OCI-LY3 (cell line): Measurements from ENCODE around the gene RPS6KA5.
"Not testable (repeated sequence)": the region's sequence is repeated elsewhere in the genome, so short reads cannot be mapped to it uniquely, and the experiment has no call there.

ENCODE experiments used
- H2AFZ ChIP-seq: fragments of 200-600, 300-600 bp; shearing (Covaris generic); 2 replicates; pipeline ENCODE4 v1.6.0; 2014; ENCODE audit warnings: antibody characterized with exemption, low read depth, low read length
- H3K27ac ChIP-seq: fragments of 200-600, 300-600 bp; sonication (generic); 2 replicates; pipeline ENCODE4 v1.5.1; 2014; ENCODE audit warnings: mild to moderate bottlenecking, low read length, moderate library complexity, mixed read lengths
- H3K27me3 ChIP-seq: fragments of 200-600, 300-600 bp; sonication (generic); 2 replicates; pipeline ENCODE4 v1.6.1; 2014; ENCODE audit warnings: low read depth, low read length, mixed read lengths
- H3K36me3 ChIP-seq: fragments of 200-600, 300-600 bp; sonication (generic); replicated peaks from 2 replicates; pipeline ENCODE3; 2014; ENCODE audit warnings: low read depth, low read length, mixed read lengths
- H3K4me1 ChIP-seq: fragments of 300-600, 200-600 bp; sonication (generic); 2 replicates; pipeline ENCODE4 v1.6.1; 2014; ENCODE audit warnings: low read length, mixed read lengths
- H3K4me2 ChIP-seq: fragments of 200-600, 300-600 bp; sonication (generic); 2 replicates; pipeline ENCODE4 v1.6.1; 2014; ENCODE audit warnings: low read length, mixed read lengths
- H3K4me3 ChIP-seq: fragments of 300-600, 200-600 bp; sonication (generic); 2 replicates; pipeline ENCODE4 v1.5.1; 2014; ENCODE audit warnings: antibody characterized with exemption, mild to moderate bottlenecking, low read length, moderate library complexity
- H3K79me2 ChIP-seq: fragments of 300-600, 200-600 bp; shearing (Covaris generic); 2 replicates; pipeline ENCODE4 v1.6.1; 2014; ENCODE audit warnings: mild to moderate bottlenecking, low read length, mixed read lengths
- H3K9ac ChIP-seq: fragments of 300-600, 200-600 bp; shearing (Covaris generic); 2 replicates; pipeline ENCODE4 v1.6.0; 2014; ENCODE audit warnings: mild to moderate bottlenecking, low read length, moderate library complexity
- H3K9me3 ChIP-seq: fragments of 200-600, 300-600 bp; shearing (Covaris generic); 2 replicates; pipeline ENCODE4 v1.6.1; 2014; ENCODE audit warnings: low read length, mixed read lengths; ENCODE audit not compliant: insufficient read depth
- H4K20me1 ChIP-seq: fragments of 200-600, 300-600 bp; sonication (generic); 2 replicates; pipeline ENCODE4 v1.6.1; 2016; ENCODE audit warnings: low read length, mixed read lengths; ENCODE audit not compliant: insufficient read depth
- EZH2phosphoT487 ChIP-seq: fragments of 200-600 bp; shearing (Covaris generic); IDR thresholded peaks from 2 replicates; pipeline ENCODE4 v1.6.1; 2018; ENCODE audit warnings: antibody characterized with exemption, mixed run types, low read depth
- TF ChIP-seq, protein P1 (sequence below): fragments of 200-600, 300-600 bp; sonication (generic); IDR thresholded peaks from 2 replicates; pipeline ENCODE4 v1.5.1; 2014; ENCODE audit warnings: antibody characterized with exemption, low read length, low read depth

The RPS6KA5 gene

GRCh38 chr14:91100102-91100501, 39.7 kb upstream of the RPS6KA5 start:
- H3K4me1 ChIP-seq: no peaks in the 10 kb centered on the region
- H3K9ac ChIP-seq: no peak overlapping the region
- H3K4me2 ChIP-seq: no peak overlapping the region
- TF ChIP-seq, protein P1, sequence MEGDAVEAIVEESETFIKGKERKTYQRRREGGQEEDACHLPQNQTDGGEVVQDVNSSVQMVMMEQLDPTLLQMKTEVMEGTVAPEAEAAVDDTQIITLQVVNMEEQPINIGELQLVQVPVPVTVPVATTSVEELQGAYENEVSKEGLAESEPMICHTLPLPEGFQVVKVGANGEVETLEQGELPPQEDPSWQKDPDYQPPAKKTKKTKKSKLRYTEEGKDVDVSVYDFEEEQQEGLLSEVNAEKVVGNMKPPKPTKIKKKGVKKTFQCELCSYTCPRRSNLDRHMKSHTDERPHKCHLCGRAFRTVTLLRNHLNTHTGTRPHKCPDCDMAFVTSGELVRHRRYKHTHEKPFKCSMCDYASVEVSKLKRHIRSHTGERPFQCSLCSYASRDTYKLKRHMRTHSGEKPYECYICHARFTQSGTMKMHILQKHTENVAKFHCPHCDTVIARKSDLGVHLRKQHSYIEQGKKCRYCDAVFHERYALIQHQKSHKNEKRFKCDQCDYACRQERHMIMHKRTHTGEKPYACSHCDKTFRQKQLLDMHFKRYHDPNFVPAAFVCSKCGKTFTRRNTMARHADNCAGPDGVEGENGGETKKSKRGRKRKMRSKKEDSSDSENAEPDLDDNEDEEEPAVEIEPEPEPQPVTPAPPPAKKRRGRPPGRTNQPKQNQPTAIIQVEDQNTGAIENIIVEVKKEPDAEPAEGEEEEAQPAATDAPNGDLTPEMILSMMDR: no peak
- no peak for TF ChIP-seq EZH2phosphoT487
- no peaks in the 10 kb centered on the region for H3K36me3 ChIP-seq
- no peak overlapping the region for H3K27ac ChIP-seq
- no peak overlapping the region for H2AFZ ChIP-seq
- H3K4me3 ChIP-seq: no peak overlapping the region
- H3K9me3 ChIP-seq: no peaks in the 10 kb centered on the region
- no peaks in the 10 kb centered on the region for H4K20me1 ChIP-seq
- H3K79me2 ChIP-seq: no peaks in the 10 kb centered on the region
- no peaks in the 10 kb centered on the region for H3K27me3 ChIP-seq

- H3K9ac ChIP-seq: no peak overlapping the region
- no peak overlapping the region for H3K4me3 ChIP-seq
- H3K4me1 ChIP-seq: no peaks in the 10 kb centered on the region
- H3K9me3 ChIP-seq: no peaks in the 10 kb centered on the region
- no peaks in the 10 kb centered on the region for H3K27me3 ChIP-seq
- H3K36me3 ChIP-seq: no peaks in the 10 kb centered on the region
- TF ChIP-seq EZH2phosphoT487: no peak
- TF ChIP-seq, protein P1: no peak
- no peak overlapping the region for H3K27ac ChIP-seq
- H3K79me2 ChIP-seq: no peaks in the 10 kb centered on the region
- H4K20me1 ChIP-seq: no peaks in the 10 kb centered on the region
- H3K4me2 ChIP-seq: no peak overlapping the region
- H2AFZ ChIP-seq: no peak overlapping the region
Measured at GRCh38 chr14:91098591-91098990, 38.1 kb upstream of the RPS6KA5 start.

- H3K27ac ChIP-seq, H3K27me3 ChIP-seq, H3K79me2 ChIP-seq: not testable (repeated sequence)
Measured at GRCh38 chr14:91097657-91098056, 37.2 kb upstream of the RPS6KA5 start.

GRCh38 chr14:91095178-91095577, 34.7 kb upstream of the RPS6KA5 start:
- Histone ChIP-seq H3K27ac (no peak overlapping the region), H3K36me3 (no peaks in the 10 kb centered on the region), H3K4me2 (no peak overlapping the region), H3K4me1 (peaks cover 6% of the 10 kb centered on the region), H3K9ac (no peak overlapping the region), H2AFZ (no peak overlapping the region), H4K20me1 (no peaks in the 10 kb centered on the region), H3K27me3 (no peaks in the 10 kb centered on the region), H3K79me2 (no peaks in the 10 kb centered on the region), H3K9me3 (no peaks in the 10 kb centered on the region), H3K4me3 (no peak overlapping the region)
- TF ChIP-seq, protein P1: no peak
- TF ChIP-seq EZH2phosphoT487: no peak

More at GRCh38 chr14:91097657-91098056, 37.2 kb upstream of the RPS6KA5 start:
- H2AFZ ChIP-seq, H3K9ac ChIP-seq, H3K36me3 ChIP-seq, H3K4me1 ChIP-seq, H4K20me1 ChIP-seq, H3K4me2 ChIP-seq, H3K9me3 ChIP-seq, H3K4me3 ChIP-seq: not testable (repeated sequence)

- Histone ChIP-seq H3K4me3 (no peak overlapping the region), H3K36me3 (no peaks in the 10 kb centered on the region), H3K79me2 (no peaks in the 10 kb centered on the region), H2AFZ (no peak overlapping the region), H3K4me1 (peaks cover 11% of the 10 kb centered on the region), H3K27me3 (no peaks in the 10 kb centered on the region), H4K20me1 (no peaks in the 10 kb centered on the region), H3K4me2 (no peak overlapping the region), H3K27ac (no peak overlapping the region), H3K9ac (no peak overlapping the region), H3K9me3 (no peaks in the 10 kb centered on the region)
- TF ChIP-seq EZH2phosphoT487: no peak
- TF ChIP-seq, protein P1: no peak
Measured at GRCh38 chr14:91094772-91095171, 34.3 kb upstream of the RPS6KA5 start.

- not testable (repeated sequence) for H2AFZ ChIP-seq, H3K36me3 ChIP-seq, H3K9ac ChIP-seq, H3K79me2 ChIP-seq, H3K27ac ChIP-seq, H3K4me2 ChIP-seq, H3K27me3 ChIP-seq, H3K9me3 ChIP-seq, H3K4me3 ChIP-seq, H4K20me1 ChIP-seq
- H3K4me1 ChIP-seq: peaks cover 18% of the 10 kb centered on the region
Measured at GRCh38 chr14:91093743-91094472, 33.5 kb upstream of the RPS6KA5 start.
